ENCODE results near the gene LPCAT1.

DNA sequence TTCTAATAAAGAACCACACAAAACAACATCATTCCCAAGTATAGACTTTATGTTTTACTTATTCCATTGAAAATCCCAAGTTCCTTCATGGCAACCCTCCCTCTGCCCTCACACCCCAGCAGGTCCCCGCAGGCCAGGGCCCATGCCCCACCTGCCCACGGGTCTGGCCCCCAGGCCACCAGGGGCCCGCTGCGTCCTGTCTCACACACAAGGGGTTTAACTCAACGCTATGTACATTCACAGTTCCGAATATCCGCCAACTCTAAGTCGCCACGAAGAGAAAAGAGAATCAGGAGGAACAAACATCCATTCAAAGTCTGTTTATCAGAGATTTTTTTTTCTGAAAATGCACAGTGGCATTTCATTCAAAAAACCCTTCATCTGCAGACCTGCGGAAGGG lies 62.4 kb downstream of the LPCAT1 start:
- TF ChIP-seq, protein P1, sequence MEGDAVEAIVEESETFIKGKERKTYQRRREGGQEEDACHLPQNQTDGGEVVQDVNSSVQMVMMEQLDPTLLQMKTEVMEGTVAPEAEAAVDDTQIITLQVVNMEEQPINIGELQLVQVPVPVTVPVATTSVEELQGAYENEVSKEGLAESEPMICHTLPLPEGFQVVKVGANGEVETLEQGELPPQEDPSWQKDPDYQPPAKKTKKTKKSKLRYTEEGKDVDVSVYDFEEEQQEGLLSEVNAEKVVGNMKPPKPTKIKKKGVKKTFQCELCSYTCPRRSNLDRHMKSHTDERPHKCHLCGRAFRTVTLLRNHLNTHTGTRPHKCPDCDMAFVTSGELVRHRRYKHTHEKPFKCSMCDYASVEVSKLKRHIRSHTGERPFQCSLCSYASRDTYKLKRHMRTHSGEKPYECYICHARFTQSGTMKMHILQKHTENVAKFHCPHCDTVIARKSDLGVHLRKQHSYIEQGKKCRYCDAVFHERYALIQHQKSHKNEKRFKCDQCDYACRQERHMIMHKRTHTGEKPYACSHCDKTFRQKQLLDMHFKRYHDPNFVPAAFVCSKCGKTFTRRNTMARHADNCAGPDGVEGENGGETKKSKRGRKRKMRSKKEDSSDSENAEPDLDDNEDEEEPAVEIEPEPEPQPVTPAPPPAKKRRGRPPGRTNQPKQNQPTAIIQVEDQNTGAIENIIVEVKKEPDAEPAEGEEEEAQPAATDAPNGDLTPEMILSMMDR (IDR thresholded peaks at IDR 0.05) = no peak
- no peak for TF ChIP-seq POLR2A (IDR thresholded peaks at IDR 0.05)
